HUES6 (cell line): ENCODE data around the gene SUSD6.
"Not testable (repeated sequence)": the region's sequence is repeated elsewhere in the genome, so short reads cannot be mapped to it uniquely, and the experiment has no call there.

Source experiments
- H3K27ac ChIP-seq: 2 replicates; pipeline ENCODE4 v1.7.0; 2013; ENCODE audit warnings: low read depth, mild to moderate bottlenecking, low read length, inconsistent platforms
- H3K27me3 ChIP-seq: 2 replicates; pipeline ENCODE4 v1.6.1; 2013; ENCODE audit warnings: low read length; ENCODE audit not compliant: control insufficient read depth, insufficient read depth
- H3K36me3 ChIP-seq: 2 replicates; pipeline ENCODE4 v1.6.1; 2013; ENCODE audit warnings: low read length; ENCODE audit not compliant: control insufficient read depth, insufficient read depth
- H3K4me1 ChIP-seq: 2 replicates; pipeline ENCODE4 v1.6.1; 2013; ENCODE audit warnings: low read length; ENCODE audit not compliant: control insufficient read depth, insufficient read depth
- H3K4me3 ChIP-seq: 2 replicates; pipeline ENCODE4 v1.5.1; 2013; ENCODE audit warnings: low read depth, low read length
- H3K9ac ChIP-seq: one replicate; pipeline ENCODE4 v1.6.1; 2013; ENCODE audit warnings: mild to moderate bottlenecking, low read length
- H3K9me3 ChIP-seq: 2 replicates; pipeline ENCODE4 v1.6.1; 2013; ENCODE audit warnings: low read depth, low read length; ENCODE audit not compliant: control insufficient read depth, insufficient read depth

The SUSD6 gene

GRCh38 chr14:69593018-69593677 lies 18.2 kb upstream of the SUSD6 start:
- Histone ChIP-seq H3K4me3 (no peak overlapping the region), H3K36me3 (no peaks in the 10 kb centered on the region), H3K9me3 (no peaks in the 10 kb centered on the region), H3K27ac (no peak overlapping the region), H3K9ac (no peak overlapping the region), H3K4me1 (no peaks in the 10 kb centered on the region), H3K27me3 (no peaks in the 10 kb centered on the region)

- Histone ChIP-seq H3K4me1 (no peaks in the 10 kb centered on the region), H3K4me3 (no peak overlapping the region), H3K9me3 (no peaks in the 10 kb centered on the region), H3K27me3 (no peaks in the 10 kb centered on the region), H3K36me3 (no peaks in the 10 kb centered on the region), H3K27ac (no peak overlapping the region), H3K9ac (no peak overlapping the region)
Observed at GRCh38 chr14:69594846-69595245, 16.6 kb upstream of the SUSD6 start.

- Histone ChIP-seq H3K9ac (no peak overlapping the region), H3K4me1 (no peaks in the 10 kb centered on the region), H3K36me3 (no peaks in the 10 kb centered on the region), H3K4me3 (no peak overlapping the region), H3K27me3 (no peaks in the 10 kb centered on the region), H3K27ac (no peak overlapping the region), H3K9me3 (no peaks in the 10 kb centered on the region)
Observed at GRCh38 chr14:69595336-69595735, 16.1 kb upstream of the SUSD6 start.

- H3K36me3 ChIP-seq, H3K4me3 ChIP-seq, H3K27ac ChIP-seq, H3K27me3 ChIP-seq, H3K4me1 ChIP-seq, H3K9me3 ChIP-seq, H3K9ac ChIP-seq: not testable (repeated sequence)
Observed at GRCh38 chr14:69599431-69599830, 12.0 kb upstream of the SUSD6 start.

GRCh38 chr14:69600304-69600891 lies 11.0 kb upstream of the SUSD6 start:
- no peaks in the 10 kb centered on the region for H3K27me3 ChIP-seq
- H3K9me3 ChIP-seq = no peaks in the 10 kb centered on the region
- H3K4me3 ChIP-seq = no peak overlapping the region
- H3K27ac ChIP-seq = no peak overlapping the region
- no peak overlapping the region for H3K9ac ChIP-seq
- H3K36me3 ChIP-seq = no peaks in the 10 kb centered on the region
- H3K4me1 ChIP-seq = peaks cover 2% of the 10 kb centered on the region; the same call in 1 of the 2 replicates

GRCh38 chr14:69605738-69606137 lies 5.7 kb upstream of the SUSD6 start:
- no peak overlapping the region for H3K9ac ChIP-seq
- no peaks in the 10 kb centered on the region for H3K27me3 ChIP-seq
- H3K36me3 ChIP-seq = no peaks in the 10 kb centered on the region
- peaks cover 16% of the 10 kb centered on the region; the same call in 1 of the 2 replicates for H3K4me1 ChIP-seq
- no peak overlapping the region for H3K27ac ChIP-seq
- H3K4me3 ChIP-seq = no peak overlapping the region
- H3K9me3 ChIP-seq = no peaks in the 10 kb centered on the region

- H3K27me3 ChIP-seq = no peaks in the 10 kb centered on the region
- no peak overlapping the region for H3K4me3 ChIP-seq
- no peaks in the 10 kb centered on the region for H3K9me3 ChIP-seq
- no peak overlapping the region for H3K27ac ChIP-seq
- H3K36me3 ChIP-seq = no peaks in the 10 kb centered on the region
- H3K9ac ChIP-seq = no peak overlapping the region
- peaks cover 16% of the 10 kb centered on the region; the same call in 1 of the 2 replicates for H3K4me1 ChIP-seq
Observed at GRCh38 chr14:69606258-69607184, 4.9 kb upstream of the SUSD6 start.

- Histone ChIP-seq H3K9ac (peak overlapping the region; percentile 27), H3K4me1 (peaks cover 26% of the 10 kb centered on the region), H3K36me3 (no peaks in the 10 kb centered on the region), H3K4me3 (peak overlapping the region; percentile 83), H3K27ac (no peak overlapping the region), H3K27me3 (no peaks in the 10 kb centered on the region), H3K9me3 (no peaks in the 10 kb centered on the region)
Observed at GRCh38 chr14:69610020-69610873, 1.1 kb upstream of the SUSD6 start.

- no peaks in the 10 kb centered on the region for H3K27me3 ChIP-seq
- H3K36me3 ChIP-seq = no peaks in the 10 kb centered on the region
- peaks cover 24% of the 10 kb centered on the region for H3K4me1 ChIP-seq
- peak overlapping the region; percentile 61 for H3K9ac ChIP-seq
- no peak overlapping the region for H3K27ac ChIP-seq
- H3K4me3 ChIP-seq = peak overlapping the region; percentile 83
- no peaks in the 10 kb centered on the region for H3K9me3 ChIP-seq
Observed at GRCh38 chr14:69610874-69611171, 573 bp upstream of the SUSD6 start.

- H3K36me3 ChIP-seq = no peaks in the 10 kb centered on the region
- H3K27ac ChIP-seq = no peak overlapping the region
- H3K4me1 ChIP-seq = peaks cover 22% of the 10 kb centered on the region
- H3K9me3 ChIP-seq = no peaks in the 10 kb centered on the region
- peak overlapping the region; percentile 82 for H3K4me3 ChIP-seq
- no peaks in the 10 kb centered on the region for H3K27me3 ChIP-seq
- H3K9ac ChIP-seq = peak overlapping the region; percentile 24
Observed at GRCh38 chr14:69612014-69612782, 802 bp downstream of the SUSD6 start.
